ENCODE results near the gene PPP1R12B.
"Not testable (repeated sequence)": the region's sequence is repeated elsewhere in the genome, so short reads cannot be mapped to it uniquely, and the experiment has no call there.

PPP1R12B gene

DNA sequence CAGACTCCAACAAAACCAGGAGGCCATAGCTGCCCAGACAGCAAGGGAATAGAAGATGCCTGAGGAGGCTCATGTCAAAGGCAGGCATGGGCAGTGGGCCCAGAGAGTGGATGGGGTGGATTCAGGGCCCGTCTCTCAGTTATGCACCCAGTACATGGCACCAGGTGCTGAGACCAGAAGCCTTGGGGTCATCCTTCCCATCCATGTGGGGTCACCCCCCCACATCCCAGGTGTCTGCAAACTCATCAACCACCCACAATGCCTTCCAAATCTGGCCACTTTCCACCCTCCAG is 266.7 kb downstream of the PPP1R12B start:
- DNase-seq (ENCODE audit: low spot score), result not testable (repeated sequence)

DNA sequence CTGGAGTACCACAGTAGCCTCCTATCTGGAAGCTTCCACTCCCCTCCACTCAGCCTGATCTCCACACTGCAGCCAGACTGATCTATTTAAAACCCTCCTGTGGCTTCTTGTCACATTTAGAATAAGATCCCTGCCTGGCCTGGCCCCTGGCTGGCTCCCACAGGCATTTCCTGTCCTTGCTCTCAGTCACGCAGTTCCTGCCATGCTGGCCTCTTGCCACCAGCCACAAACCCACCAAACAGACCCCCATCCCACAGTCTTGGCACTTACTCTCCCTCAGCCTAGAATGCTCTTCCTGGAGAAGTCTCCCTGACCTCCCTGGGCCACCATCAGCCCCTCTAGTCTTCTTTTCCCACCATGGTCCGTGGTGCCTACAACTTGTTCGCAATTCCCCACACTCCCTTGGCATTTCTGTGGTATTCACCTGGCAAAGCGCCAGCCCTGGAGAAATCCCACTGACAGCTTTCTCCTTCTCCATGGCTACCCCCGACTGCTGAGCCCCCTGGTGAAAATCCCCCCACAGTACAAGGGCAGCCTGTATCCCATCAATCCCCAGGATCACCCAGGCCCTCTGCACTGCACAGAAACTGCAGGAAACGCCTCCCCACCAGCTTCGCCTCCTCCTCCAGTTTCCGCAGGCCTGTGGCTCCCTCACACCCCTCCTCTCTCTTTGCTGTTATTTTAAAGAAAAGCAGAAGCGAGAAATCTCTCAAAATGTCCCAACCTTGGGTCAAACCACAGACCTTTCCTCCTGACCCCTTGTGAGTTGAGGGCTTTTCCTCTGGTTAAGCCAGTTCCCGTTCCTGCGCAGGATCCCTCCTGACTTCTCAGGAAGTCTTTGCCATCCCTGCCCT is 267.2 kb downstream of the PPP1R12B start:
- DNase-seq (ENCODE audit: low spot score), result no peak

DNA sequence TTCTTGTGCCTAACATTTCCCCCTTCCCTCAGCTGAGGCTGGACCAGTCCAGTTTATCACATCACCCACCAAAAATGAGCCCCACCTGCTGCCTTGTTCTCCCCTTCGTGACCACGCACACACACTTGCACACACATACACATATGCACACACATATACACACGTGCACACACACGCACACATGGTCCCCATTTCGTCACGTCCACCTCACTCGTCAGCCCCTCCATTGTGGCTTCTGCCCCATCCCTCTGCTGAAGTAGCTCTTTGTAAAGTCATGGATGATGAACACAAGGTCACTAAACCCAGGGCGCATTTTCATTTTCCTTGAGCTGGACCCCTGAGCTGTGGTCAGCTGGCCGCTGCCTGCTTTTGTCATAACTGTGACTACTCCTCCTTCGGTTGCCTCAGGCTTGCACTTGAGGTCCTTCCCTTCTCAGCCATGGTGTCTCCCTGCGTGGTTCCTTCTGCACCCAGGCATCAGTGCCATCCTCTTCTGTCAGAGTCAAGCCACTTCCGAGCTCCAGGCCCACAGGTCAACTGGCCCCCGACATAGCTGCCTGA is 267.9 kb downstream of the PPP1R12B start:
- DNase-seq (ENCODE audit: low spot score), result no peak

DNA sequence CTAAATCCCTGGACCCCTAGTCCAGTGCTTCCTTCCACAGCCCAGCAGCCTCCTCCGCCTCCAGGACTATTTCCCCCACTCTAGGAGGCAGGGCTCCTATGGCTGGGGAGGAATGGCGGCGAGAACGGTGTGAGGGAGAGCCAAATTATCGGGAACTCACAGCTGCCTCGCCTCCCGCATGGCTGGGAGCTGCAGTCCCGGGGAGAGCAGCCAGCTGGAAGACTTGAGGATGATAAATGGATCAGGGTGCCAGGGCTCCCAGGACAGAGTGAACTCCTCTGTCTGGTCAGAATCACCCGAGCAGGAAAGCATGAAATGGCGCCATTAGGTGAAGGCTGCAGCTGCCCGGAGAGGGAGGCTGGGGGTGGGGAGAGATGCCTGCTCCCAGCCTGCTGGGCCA is 270.5 kb downstream of the PPP1R12B start:
- not testable (repeated sequence) for DNase-seq (ENCODE audit: low spot score)

DNA sequence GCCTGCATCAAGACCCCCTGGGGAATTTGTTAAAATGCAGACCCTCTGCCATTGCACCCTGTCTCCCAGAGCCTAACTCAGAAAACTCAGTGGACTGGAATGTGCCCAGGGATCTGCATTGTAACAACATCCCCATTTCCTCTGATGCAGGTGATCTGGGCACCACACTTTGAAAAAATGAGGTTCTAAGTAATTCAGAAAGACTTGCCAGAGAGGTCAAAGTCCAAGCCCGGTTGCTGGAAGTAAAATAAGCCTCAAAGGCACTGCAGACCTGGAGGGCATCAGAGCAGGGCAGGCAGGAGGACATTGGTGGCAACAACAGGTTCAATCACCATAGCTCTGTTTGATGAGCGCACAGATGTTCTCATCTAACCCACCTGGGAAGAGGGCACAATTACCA is 271.0 kb downstream of the PPP1R12B start:
- no peak for DNase-seq (ENCODE audit: low spot score)

DNA sequence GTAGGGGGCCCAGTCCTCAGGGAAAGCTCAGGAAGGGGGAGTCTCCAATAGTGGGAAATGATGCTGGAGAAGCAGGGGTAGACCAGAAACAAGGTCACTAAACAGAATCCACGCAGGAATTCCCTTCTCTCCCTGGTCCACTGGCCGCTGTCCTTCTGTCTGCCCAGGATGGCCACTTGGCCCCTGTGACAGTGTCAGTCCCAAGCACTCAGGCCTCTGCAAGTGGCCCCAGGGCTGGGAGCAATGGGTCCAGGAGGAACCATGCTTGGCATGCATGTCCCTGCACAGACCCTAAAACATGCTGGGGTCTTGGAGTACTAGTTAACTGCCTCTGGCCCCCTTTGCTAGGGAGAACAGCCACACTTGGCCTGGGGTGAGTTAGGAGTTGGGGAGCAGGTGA is 271.5 kb downstream of the PPP1R12B start:
- not testable (repeated sequence) for DNase-seq (ENCODE audit: low spot score)

DNA sequence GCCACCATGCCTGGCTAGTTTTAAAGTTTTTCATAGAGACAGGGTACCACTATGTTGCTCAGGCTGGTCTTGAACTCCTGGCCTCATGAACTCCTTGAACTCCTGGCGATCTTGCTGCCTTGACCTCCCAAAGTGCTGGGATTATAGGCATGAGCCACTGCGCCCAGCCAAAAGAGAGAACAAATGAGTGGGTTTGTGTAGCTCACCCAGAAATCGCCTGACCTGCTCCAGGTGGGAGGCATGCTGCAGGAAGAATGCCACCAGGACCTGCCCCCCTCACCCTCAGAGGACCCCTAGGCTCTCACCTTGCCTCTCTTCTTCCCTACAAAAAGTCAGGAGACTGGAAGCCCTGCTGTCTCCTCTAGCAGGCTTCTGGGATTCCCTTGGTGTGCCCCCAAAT is 272.9 kb downstream of the PPP1R12B start:
- DNase-seq (ENCODE audit: low spot score), result no peak

DNA sequence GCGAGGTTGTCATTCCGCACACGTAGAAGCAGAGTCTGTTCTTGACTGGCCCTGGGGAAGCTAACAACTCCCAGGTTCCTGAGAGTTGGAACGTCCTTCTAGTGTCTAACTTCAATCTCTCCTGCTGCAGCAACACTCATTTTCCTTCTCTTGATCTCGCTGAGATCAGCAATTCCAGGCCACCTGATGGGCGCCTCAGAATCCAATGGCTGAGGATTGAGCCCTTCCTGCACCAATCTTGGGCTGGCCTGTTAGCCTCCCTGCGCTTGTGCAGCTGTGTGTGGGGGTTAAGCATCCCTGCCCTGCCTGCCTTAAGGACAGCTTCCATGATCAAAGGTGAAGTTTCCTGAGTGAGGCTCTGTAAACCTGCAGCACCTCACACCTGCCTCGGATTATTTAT is 273.9 kb downstream of the PPP1R12B start:
- no peak for DNase-seq (ENCODE audit: low spot score)

DNA sequence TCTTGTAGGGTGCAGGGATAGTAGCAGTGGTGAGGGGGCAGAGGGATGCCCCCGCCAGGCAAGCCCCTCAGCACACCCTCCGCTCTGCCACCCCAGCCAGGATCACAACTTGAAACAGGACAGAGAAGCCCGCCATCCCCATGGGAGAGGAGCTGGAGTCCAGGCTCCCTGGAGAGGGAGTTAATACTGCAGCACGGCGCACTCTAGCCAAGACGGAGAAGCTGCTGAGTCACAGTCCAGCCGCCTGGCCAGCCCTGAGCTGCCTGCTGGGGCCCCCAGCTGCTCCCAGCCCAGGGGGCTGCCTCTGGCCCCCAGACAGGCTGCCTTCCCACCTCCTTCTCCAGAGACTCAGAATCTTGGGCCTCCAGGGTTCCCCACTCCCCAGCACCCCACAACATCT is 274.6 kb downstream of the PPP1R12B start:
- no peak for DNase-seq (ENCODE audit: low spot score)

DNA sequence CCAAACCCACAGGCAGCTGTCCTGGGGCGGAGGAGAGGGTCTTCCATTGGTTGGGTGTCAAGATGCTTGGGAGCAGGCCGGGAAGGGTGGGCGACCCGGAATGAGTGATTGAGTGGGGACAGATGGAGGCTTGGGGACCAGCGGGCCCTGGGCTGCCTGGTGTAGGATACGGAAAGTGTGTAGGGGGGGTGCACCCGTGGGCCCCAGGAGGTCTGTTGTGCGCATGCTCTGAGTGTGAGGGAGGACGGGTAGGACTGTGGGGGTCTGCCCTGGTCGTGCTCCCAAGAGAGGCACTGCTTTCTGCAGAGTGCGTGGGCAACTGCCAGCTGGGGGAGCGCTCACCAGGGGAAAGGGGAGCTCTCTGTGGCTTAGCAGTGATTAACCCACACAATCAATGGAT is 275.0 kb downstream of the PPP1R12B start:
- DNase-seq (ENCODE audit: low spot score), result not testable (repeated sequence)

DNA sequence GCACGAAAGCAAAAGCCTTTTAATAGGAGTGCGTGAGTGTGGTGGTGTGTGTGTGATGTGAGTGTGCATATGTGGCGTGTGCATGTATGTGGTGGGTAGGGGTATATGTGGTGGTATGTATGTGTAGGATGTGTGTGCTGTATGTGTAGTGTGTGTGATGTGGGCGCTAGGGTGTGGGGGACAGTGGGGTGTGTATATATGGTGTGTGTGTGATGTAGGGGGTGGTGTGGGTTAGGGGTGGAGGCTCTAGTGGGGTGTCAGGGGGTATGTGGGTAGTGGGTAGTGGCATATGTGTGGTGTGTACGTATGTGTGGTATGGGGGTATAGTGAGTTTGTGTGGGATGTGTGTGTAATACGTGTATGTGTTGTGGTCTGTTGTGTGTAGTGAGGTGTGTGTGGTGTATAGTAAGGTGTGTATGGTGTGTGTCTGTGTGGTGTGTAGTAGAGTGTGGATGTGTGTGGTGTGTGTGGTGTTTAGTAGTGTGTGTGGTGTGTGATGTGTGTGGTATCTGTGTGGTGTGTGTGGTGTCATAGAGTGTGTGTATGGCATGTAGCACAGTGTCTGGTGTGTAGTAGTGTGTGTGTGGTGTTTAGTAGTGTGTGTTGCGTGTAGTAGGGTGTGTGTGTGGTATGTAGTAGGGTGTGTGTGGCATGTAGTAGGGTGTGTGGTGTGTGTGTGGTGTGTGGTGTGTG is 275.7 kb downstream of the PPP1R12B start:
- DNase-seq (ENCODE audit: low spot score), result no peak

DNA sequence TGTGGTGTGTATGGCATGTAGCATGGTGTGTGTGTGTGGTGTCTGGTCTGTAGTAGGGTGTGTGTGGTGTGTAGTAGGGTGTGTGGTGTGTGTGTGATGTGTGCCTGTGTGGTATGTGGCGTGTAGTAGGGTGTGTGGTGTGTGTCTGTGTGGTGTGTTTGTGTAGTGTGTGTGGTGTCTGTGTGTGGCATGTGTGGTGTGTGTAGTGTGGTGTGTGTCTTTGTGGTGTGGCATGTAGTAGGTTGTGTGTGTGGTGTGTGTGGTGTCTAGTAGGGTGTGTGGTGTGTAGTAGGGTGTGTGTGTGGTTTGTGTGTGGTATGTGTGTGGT is 276.2 kb downstream of the PPP1R12B start:
- no peak for DNase-seq (ENCODE audit: low spot score)

DNA sequence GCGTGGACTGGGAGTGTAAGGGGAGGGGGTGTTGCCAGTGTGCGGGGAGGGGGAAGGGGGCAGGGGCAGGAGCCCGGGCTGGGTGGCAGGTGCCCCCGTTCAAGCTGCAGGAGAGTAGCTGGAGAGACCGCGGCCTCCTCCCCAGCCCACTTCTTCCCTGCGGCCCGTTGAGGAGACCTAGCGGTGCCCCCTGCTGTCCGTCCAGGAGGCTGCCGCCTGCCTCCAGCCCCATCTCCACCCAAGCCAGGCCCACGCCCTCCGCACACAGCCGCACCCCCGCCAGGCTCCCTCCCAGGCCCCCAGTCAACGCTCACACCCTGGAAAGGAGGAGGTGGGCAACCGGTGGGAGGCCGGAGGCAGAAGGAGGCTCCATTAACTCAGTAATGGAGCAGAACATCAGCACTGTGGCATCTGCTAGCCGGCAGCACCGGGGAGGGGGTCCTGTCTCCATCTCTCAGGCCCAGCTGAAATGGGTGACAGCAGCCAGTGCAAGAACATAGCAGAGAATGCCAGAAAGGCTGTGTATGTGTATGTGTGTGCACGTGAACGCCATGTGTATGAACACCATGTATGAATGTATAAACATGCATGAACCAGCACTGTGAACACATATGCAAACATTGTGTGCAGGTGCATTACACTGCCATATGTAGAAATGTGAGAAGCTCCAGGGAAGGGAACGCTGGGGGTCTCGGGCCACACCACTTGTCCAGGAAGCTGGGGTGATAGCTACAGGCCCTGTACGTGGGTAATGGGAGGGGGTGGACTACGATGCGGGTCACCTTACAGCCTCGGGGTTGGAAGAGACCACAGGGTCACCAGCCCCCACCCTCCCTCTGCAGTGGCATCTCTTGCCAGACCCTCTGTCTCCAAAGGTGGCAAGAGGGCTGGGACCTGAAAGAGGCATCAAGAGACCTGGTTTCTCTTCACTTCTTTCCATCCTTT is 277.2 kb downstream of the PPP1R12B start:
- no peak for DNase-seq (ENCODE audit: low spot score)

DNA sequence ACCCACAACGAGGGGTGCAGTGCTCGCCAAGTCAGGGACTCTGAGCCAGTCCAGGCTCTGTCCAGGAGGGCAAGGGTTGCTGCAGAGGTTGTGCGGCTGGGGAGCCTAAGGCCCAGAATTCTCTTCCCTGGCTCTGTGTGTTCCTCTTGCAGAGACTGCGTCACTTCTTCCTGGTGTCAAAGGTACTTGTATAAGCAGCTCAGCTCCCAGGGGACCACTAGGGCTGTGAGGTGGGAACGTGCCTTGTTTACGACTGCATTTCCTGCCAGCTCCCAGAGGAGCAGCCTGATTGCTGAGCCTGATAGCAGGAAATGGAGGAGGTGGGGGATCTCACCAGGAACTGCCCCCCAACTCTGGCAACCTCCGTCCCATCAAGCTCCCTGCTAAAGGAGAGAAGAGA is 278.5 kb downstream of the PPP1R12B start:
- DNase-seq (ENCODE audit: low spot score), result not testable (repeated sequence)

DNA sequence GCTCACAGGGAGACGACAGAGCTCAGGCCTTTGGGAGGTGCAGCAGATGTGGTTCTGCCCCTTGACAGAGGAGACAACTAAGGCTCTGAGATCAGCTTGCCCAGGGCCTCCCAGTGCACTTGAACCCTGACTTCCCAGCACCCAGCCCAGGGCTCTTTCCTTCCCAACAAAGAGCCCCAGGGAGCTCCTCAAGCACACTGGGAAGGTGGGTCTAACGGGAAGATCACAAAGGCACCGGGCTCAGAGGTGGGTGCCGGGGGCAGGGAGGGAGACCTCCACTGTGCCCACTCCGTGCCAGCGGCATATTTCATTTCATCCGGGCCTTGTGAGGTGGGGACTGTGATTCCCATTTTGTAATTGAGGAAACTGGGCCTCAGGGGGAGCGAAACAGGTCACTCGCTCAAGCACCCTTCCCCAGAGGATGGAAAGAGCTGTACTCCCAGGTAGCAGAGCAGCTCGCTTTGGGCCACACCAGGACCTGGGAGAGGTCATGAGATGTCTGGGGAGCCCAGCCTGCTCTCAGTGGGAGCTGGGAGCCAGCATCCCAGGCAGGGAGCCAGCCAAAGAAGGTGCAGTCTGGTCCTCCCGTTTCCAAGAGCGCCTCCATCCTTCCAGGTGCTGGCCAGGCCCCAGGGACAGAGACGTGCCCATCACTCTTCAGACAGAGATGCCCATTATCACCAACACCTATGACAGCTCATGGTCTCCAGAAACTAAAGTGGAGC is 279.5 kb downstream of the PPP1R12B start:
- DNase-seq (ENCODE audit: low spot score), result no peak

DNA sequence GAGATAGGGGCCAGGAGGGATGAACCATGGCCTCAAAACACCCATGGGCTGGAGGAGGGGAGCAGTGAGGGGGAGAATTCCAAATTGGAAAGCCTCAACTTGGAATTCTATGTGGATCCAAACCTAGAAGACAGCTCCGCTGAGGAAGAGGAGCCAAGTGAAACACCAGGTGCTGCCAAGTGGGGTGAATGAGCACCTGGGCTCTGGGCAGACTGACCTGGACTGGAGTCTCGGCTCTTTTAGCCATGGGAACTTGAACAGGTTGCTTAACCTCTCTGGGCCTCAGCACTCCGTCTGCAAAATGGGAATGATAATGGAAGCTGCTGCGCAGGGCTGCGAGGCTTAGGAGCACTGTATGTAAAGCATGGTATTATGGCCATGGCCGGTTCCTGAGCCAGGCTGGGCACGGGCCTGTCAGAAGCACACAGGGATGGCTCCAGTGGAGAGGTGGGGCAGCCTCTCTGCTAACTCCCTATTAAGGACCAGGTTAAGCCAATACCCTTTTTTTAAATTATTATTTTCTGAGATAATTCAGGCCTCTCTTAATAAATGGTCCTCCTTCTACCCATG is 280.2 kb downstream of the PPP1R12B start:
- no peak for DNase-seq (ENCODE audit: low spot score)

DNA sequence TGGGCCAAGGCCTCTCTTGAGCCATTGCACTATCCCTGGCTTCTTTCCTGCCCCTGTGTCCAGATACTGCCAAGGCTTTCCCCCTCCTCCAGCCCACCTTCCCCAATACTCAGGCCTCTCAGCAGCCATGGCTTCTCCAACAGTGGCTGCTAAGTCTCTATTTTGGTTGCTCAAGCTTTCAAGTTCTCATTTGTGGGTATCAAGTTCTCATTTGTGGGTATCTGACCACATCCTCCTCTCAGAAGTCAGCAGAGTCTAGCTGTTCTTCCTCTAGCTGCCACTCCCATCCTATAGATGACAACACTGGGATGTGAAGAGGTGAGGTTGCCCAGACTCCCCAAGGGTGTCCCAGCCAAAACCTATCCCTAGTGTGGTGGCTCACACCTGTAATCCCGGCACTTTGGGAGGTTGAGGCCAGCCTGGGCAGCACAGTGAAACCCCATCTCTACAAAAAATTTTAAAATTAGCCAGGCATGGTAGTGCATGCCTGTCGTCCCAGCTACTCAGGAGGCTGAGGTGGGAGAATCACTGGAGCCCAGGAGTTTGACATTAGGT is 280.8 kb downstream of the PPP1R12B start:
- DNase-seq (ENCODE audit: low spot score), result not testable (repeated sequence)

DNA sequence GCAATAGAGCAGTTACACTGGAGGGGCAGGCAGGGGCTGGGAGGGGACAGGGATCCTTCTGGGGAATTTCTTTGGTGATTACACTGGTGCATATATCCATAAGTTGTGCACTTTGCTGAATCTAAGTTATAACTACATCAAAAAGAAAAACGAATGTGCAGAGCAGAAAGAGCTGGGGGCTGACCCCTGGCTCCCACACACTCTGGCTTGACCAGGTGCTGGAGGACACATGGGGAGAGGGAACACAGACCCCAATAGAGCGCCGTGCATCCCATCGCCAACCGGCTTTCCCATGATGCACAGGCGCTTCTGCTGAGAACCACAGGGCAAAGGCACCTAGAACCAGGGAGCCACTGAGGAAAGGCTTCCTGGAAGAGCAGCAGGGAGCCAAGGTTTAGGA is 281.6 kb downstream of the PPP1R12B start:
- not testable (repeated sequence) for DNase-seq (ENCODE audit: low spot score)

DNA sequence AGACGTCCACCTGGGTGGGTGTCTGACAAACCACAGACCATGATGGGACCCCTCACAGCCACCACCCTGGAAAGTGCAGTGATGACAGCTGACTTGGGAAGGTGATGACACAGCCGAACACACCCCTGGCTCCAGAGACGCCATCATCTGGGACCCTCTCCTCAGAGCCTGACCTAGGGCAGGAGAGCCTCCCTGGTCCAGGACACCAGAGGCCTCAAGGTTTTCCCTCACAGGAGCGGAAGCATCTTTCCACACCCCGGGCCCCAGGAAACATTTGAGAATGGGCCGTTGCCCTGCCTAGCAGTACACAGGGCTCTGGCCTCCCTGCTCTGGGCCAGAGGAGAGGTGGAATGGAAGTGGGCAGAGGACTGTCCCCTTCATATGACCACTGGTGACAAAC is 282.0 kb downstream of the PPP1R12B start:
- no peak for DNase-seq (ENCODE audit: low spot score)

DNA sequence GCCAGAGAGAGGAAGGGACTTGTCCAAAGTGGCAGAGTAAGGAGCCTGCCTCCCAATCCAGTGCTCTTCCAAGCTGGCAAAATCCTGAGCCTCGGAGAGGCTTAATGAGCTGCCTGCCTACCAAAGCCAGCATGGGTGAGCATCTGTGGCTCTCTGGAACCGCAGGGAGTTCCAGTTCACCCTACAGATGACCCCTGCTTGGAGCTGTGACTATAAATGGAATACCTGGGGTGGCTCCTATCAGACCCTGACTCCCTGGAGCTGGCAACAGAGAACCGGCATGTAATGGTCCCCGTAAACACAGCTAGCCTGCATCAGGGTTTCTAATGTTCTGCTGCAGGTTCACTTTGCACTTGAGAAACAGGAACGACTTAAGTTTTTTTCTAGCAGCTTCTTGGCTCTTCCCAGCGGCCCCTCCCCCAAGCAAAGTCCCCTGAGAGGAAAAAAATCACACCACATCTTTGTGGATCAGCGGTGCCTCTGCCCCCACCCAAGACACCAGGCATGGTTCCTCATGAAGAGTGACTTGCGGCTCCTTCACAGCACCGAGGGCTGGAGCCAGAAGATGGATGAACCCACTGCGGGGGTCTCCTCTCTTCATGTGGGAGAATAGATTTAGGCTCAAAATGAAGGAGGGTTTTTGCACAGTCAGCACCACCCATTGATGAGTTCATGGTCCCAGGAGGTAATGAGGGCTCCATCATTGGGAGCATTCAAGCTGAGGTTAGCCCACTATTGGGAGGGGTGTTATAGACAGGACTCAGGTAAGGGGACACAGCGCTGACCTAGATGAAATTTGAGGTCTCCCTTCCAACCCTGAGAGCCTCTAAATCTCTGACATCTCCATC is 282.8 kb downstream of the PPP1R12B start:
- DNase-seq (ENCODE audit: low spot score), result no peak

Data from hematopoietic multipotent progenitor cell treated with erythropoietin and hydrocortisone succinate and interleukin-3 and kit ligand, for 17 days (in vitro differentiated cells).